IPS-15b (cell line): ENCODE data around the gene CD300A.

Source experiments
- H3K27me3 ChIP-seq: one replicate; pipeline ENCODE4 v1.6.1; 2013; ENCODE audit warnings: low read length; ENCODE audit not compliant: control insufficient read depth, insufficient read depth
- H3K36me3 ChIP-seq: one replicate; pipeline ENCODE4 v1.6.1; 2013; ENCODE audit warnings: low read length; ENCODE audit not compliant: control insufficient read depth, insufficient read depth
- H3K4me1 ChIP-seq: one replicate; pipeline ENCODE4 v1.6.1; 2013; ENCODE audit warnings: mild to moderate bottlenecking, low read length; ENCODE audit not compliant: control insufficient read depth, insufficient read depth
- H3K4me3 ChIP-seq: one replicate; pipeline ENCODE4 v1.5.1; 2013; ENCODE audit warnings: low read depth, low read length
- H3K9ac ChIP-seq: one replicate; pipeline ENCODE4 v1.6.1; 2013; ENCODE audit warnings: low read depth, mild to moderate bottlenecking, low read length
- H3K9me3 ChIP-seq: one replicate; pipeline ENCODE4 v1.6.1; 2013; ENCODE audit warnings: mild to moderate bottlenecking, low read length; ENCODE audit not compliant: control insufficient read depth, insufficient read depth

The CD300A gene

GRCh38 chr17:74460241-74460640, 6.2 kb upstream of the CD300A start:
- no peak overlapping the region for H3K4me3 ChIP-seq
- no peak overlapping the region for H3K9ac ChIP-seq
- no peaks in the 10 kb centered on the region for H3K4me1 ChIP-seq
- no peaks in the 10 kb centered on the region for H3K36me3 ChIP-seq
- peaks cover 12% of the 10 kb centered on the region for H3K27me3 ChIP-seq
- no peaks in the 10 kb centered on the region for H3K9me3 ChIP-seq

GRCh38 chr17:74460996-74461395, 5.4 kb upstream of the CD300A start:
- Histone ChIP-seq H3K36me3 (no peaks in the 10 kb centered on the region), H3K4me3 (no peak overlapping the region), H3K27me3 (peaks cover 17% of the 10 kb centered on the region), H3K9me3 (no peaks in the 10 kb centered on the region), H3K4me1 (no peaks in the 10 kb centered on the region), H3K9ac (no peak overlapping the region)

GRCh38 chr17:74461611-74462010, 4.8 kb upstream of the CD300A start:
- Histone ChIP-seq H3K36me3 (no peaks in the 10 kb centered on the region), H3K9ac (no peak overlapping the region), H3K4me1 (no peaks in the 10 kb centered on the region), H3K27me3 (peaks cover 21% of the 10 kb centered on the region), H3K4me3 (no peak overlapping the region), H3K9me3 (no peaks in the 10 kb centered on the region)

GRCh38 chr17:74464730-74465377, 1.6 kb upstream of the CD300A start:
- H3K4me1 ChIP-seq: no peaks in the 10 kb centered on the region
- no peak overlapping the region for H3K9ac ChIP-seq
- H3K9me3 ChIP-seq: no peaks in the 10 kb centered on the region
- H3K36me3 ChIP-seq: no peaks in the 10 kb centered on the region
- H3K27me3 ChIP-seq: peaks cover 25% of the 10 kb centered on the region
- no peak overlapping the region for H3K4me3 ChIP-seq

- H3K4me1 ChIP-seq: no peaks in the 10 kb centered on the region
- H3K36me3 ChIP-seq: no peaks in the 10 kb centered on the region
- H3K27me3 ChIP-seq: peaks cover 25% of the 10 kb centered on the region
- H3K9me3 ChIP-seq: no peaks in the 10 kb centered on the region
- H3K9ac ChIP-seq: no peak overlapping the region
- peak overlapping the region; percentile 65 for H3K4me3 ChIP-seq
Measured at GRCh38 chr17:74465378-74466110, 890 bp upstream of the CD300A start.

- peak overlapping the region; percentile 65 for H3K4me3 ChIP-seq
- H3K36me3 ChIP-seq: no peaks in the 10 kb centered on the region
- peaks cover 25% of the 10 kb centered on the region for H3K27me3 ChIP-seq
- H3K4me1 ChIP-seq: no peaks in the 10 kb centered on the region
- no peaks in the 10 kb centered on the region for H3K9me3 ChIP-seq
- H3K9ac ChIP-seq: peak overlapping the region; percentile 12
Measured at GRCh38 chr17:74466828-74467184, 372 bp downstream of the CD300A start.

- H3K4me3 ChIP-seq: peak overlapping the region; percentile 44
- H3K27me3 ChIP-seq: peaks cover 25% of the 10 kb centered on the region
- no peaks in the 10 kb centered on the region for H3K4me1 ChIP-seq
- no peaks in the 10 kb centered on the region for H3K9me3 ChIP-seq
- no peaks in the 10 kb centered on the region for H3K36me3 ChIP-seq
- H3K9ac ChIP-seq: no peak overlapping the region
Measured at GRCh38 chr17:74467221-74467951, 952 bp downstream of the CD300A start.

- H3K27me3 ChIP-seq: peaks cover 14% of the 10 kb centered on the region
- H3K9me3 ChIP-seq: no peaks in the 10 kb centered on the region
- no peak overlapping the region for H3K4me3 ChIP-seq
- H3K4me1 ChIP-seq: no peaks in the 10 kb centered on the region
- H3K9ac ChIP-seq: no peak overlapping the region
- H3K36me3 ChIP-seq: no peaks in the 10 kb centered on the region
Measured at GRCh38 chr17:74471341-74471740, 4.9 kb downstream of the CD300A start.

GRCh38 chr17:74472890-74473289, 6.5 kb downstream of the CD300A start:
- peaks cover 2% of the 10 kb centered on the region for H3K27me3 ChIP-seq
- H3K9ac ChIP-seq: no peak overlapping the region
- no peaks in the 10 kb centered on the region for H3K36me3 ChIP-seq
- no peaks in the 10 kb centered on the region for H3K9me3 ChIP-seq
- H3K4me1 ChIP-seq: no peaks in the 10 kb centered on the region
- no peak overlapping the region for H3K4me3 ChIP-seq

GRCh38 chr17:74473294-74473693, 6.9 kb downstream of the CD300A start:
- Histone ChIP-seq H3K9ac (no peak overlapping the region), H3K36me3 (no peaks in the 10 kb centered on the region), H3K4me3 (no peak overlapping the region), H3K4me1 (no peaks in the 10 kb centered on the region), H3K9me3 (no peaks in the 10 kb centered on the region), H3K27me3 (peaks cover 2% of the 10 kb centered on the region)

GRCh38 chr17:74474043-74474792, 7.8 kb downstream of the CD300A start:
- Histone ChIP-seq H3K4me1 (no peaks in the 10 kb centered on the region), H3K27me3 (peaks cover 2% of the 10 kb centered on the region), H3K4me3 (no peak overlapping the region), H3K9me3 (no peaks in the 10 kb centered on the region), H3K36me3 (no peaks in the 10 kb centered on the region), H3K9ac (no peak overlapping the region)
